ENCODE data around the gene ALK.

The ALK gene

GRCh38 chr2:29155578-29155977, 765.8 kb downstream of the ALK start:
- in situ Hi-C loops (cut with HindIII; ENCODE audit: low sequenced_read_pairs), result no loop called here

DNA sequence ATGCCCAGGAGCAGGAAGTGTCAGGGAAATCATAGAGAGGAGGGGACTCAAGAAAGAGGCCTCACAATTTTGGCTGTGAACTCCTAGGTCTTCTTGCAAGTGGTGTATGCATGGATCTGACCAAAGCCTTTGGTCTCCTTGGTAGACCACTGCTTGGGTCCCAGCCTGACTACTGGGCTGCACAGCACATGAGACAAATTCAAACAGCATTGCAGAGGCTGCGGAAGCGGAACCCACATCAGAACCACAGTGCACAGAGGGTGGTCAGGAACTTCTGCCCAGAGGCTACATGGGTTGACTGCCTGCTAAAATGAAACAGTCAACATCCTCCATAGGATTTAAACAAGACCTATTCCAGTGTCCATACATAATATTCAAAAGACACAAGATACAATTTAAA, 766.8 kb downstream of the ALK start:
- in situ Hi-C loops (cut with HindIII; ENCODE audit: low sequenced_read_pairs), result no loop called here

GRCh38 chr2:29147963-29148362, 773.4 kb downstream of the ALK start:
- in situ Hi-C loops (cut with HindIII; ENCODE audit: low sequenced_read_pairs), result no loop called here

DNA sequence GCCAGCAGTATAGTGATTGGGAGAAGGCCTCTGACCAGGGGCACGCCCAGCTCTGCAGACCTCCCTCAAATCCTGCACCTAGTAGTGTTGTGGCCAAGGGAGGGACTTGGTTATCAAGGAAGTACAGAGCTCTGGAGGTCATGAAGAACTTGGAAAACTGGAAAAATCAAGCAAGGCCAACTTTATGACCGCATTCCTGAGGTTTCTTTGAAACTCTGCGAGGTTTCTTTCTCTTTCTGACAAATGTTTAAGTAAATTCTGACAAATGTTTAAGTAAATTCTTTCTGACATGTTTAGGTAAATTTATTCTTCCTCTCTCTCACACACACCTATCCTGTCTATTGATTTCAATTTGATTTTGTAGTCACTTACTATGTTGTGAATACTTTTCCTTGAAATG, 775.2 kb downstream of the ALK start:
- in situ Hi-C loops (cut with HindIII; ENCODE audit: low sequenced_read_pairs), result no loop called here

DNA sequence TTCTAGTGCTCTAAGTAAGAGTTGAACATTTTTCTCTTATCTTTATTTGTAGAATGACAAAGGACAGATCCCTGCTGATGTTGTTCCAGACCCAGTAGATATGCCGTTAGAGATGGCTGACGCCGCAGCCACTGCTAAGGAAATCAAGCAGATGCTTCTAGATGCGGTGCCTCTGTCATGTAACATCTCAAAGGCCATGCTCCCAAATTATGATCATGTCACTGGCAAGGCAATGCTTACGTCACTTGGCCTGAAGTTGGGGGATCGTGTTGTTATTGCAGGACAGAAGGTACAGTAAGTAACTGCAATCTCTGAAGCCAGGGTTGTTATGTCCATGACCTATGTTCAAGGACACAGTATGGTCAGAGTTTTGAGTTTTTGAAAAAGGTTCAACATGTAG, 777.7 kb downstream of the ALK start:
- in situ Hi-C loops (cut with HindIII; ENCODE audit: low sequenced_read_pairs), result loop anchor here (5.0 kb wide), 1 partner anchor 34 kb away; no protein-coding TSS in a partner anchor
